NB4 (cell line): ENCODE results near the gene AP4M1.

Experiments
- CTCF ChIP-seq: IDR thresholded peaks from one replicate; pipeline ENCODE4 v1.5.1; 2012; ENCODE audit warnings: low read depth, low read length
- MAX ChIP-seq: IDR thresholded peaks from 2 replicates; pipeline ENCODE4 v1.6.1; 2011; ENCODE audit warnings: low read depth, low read length
- MYC ChIP-seq: IDR thresholded peaks from 2 replicates; pipeline ENCODE4 v1.6.1; 2011; ENCODE audit warnings: low read depth, low read length
- POLR2A ChIP-seq: IDR thresholded peaks from 2 replicates; pipeline ENCODE4 v1.6.1; 2011; ENCODE audit warnings: mild to moderate bottlenecking; ENCODE audit not compliant: insufficient read length; ENCODE audit errors: extremely low read depth

- no peak for TF ChIP-seq POLR2A
- no peak for TF ChIP-seq CTCF
- TF ChIP-seq MYC: no peak
- no peak for TF ChIP-seq MAX
Measured at GRCh38 chr7:100089458-100090196, 11.8 kb upstream of the AP4M1 start.
